Left lung (tissue), 10 donors: ENCODE results near the gene TACO1. TPM values are rescaled to one million over a fixed set of nuclear protein-coding genes. Genes with fewer than 3 reads are reported as not detected.

Experiments used
- ATAC-seq: fragments of 200-7000 bp; cut with Tn5 transposase; one replicate; pipeline ENCODE4 v1.9.1; 2020; ENCODE audit warnings: moderate library complexity
- DNase-seq, 4 donors: peaks; one replicate each; pipeline ENCODE4 v3.0.0-alpha.2; 2013 to 2020
- H3K27ac ChIP-seq, 2 donors: fragments of 200-600 bp; sonication (generic) in 1 of 2; one replicate each; pipeline versions ENCODE4 v1.5.0 to v1.8.0; 2020 to 2021
- H3K27me3 ChIP-seq, 2 donors: fragments of 200-600 bp; sonication (generic) in 1 of 2; one replicate each; pipeline versions ENCODE4 v1.5.0 to v1.8.0; 2020 to 2021
- H3K36me3 ChIP-seq, 2 donors: fragments of 200-600 bp; sonication (generic) in 1 of 2; one replicate each; pipeline versions ENCODE4 v1.5.0 to v1.8.0; 2020 to 2021
- H3K4me1 ChIP-seq, 2 donors: fragments of 200-600 bp; one replicate each; pipeline ENCODE4 v1.8.0; 2021
- H3K4me3 ChIP-seq, 2 donors: fragments of 200-600 bp; sonication (generic) in 1 of 2; one replicate each; pipeline versions ENCODE4 v1.5.0 to v1.8.0; 2020 to 2021; ENCODE audit warnings: mild to moderate bottlenecking in 1 of 2
- H3K9me3 ChIP-seq, 2 donors: fragments of 200-600 bp; sonication (generic) in 1 of 2; one replicate each; pipeline versions ENCODE4 v1.5.0 to v1.8.0; 2020 to 2021
- CTCF ChIP-seq, 2 donors: fragments of 200-600 bp; sonication (generic) in 1 of 2; IDR thresholded peaks; one replicate each; pipeline versions ENCODE4 v1.5.0 to v1.8.0; 2021; ENCODE audit warnings: antibody characterized with exemption in 2 of 2
- intact Hi-C, 2 donors: fragments of 100-400 bp; cut with DNase I; formaldehyde crosslinking; loops; one replicate each; pipeline versions ENCODE4 v1.11.2 to v1.14.2; 2022
- polyA plus RNA-seq, 6 donors: library from polyadenylated mRNA; unstranded; fragments of 120-200 nt; gene quantifications; one replicate each; pipeline ENCODE4 v1.2.1, GENCODE V29; 2013; ENCODE audit not compliant: insufficient read length in 6 of 6
- total RNA-seq, 2 donors: library from RNA; stranded (reverse); fragmentation: NEBNext Ultra II Directional; extraction: Animal tissue kit (Norgen Biotek cat#: 25700); gene quantifications; one replicate each; pipeline ENCODE4 v1.2.1, GENCODE V29; 2021
- donor health status: DM: no; HTN: yes; CAD: no.
- donor health status: DM: no; HTN: no; CAD: no.

The TACO1 gene
- total and polyA plus RNA-seq, 8 donors = 15.1 to 20.2 (median 18.1) TPM

GRCh38 chr17:63579633-63580032 is 21.1 kb upstream of the TACO1 start:
- H3K36me3 ChIP-seq = peaks cover 0 to 58% of the 10 kb centered on the region in 2 donors
- DNase-seq (peak in 1 of 4 donors; percentile 9), ATAC-seq (no peak)
- no peaks in the 10 kb centered on the region for H3K9me3 ChIP-seq
- H3K4me3 ChIP-seq = no peak overlapping the region
- intact Hi-C loops = no loop called here
- TF ChIP-seq CTCF (IDR thresholded peaks at IDR 0.05) = no peak
- peak overlapping the region in 1 of 2 donors; percentile 30 for H3K27ac ChIP-seq
- H3K4me1 ChIP-seq = peaks cover 0 to 5% of the 10 kb centered on the region in 2 donors
- no peaks in the 10 kb centered on the region for H3K27me3 ChIP-seq

- no peak overlapping the region for H3K4me3 ChIP-seq
- H3K36me3 ChIP-seq = peaks cover 0 to 100% of the 10 kb centered on the region in 2 donors
- TF ChIP-seq CTCF (IDR thresholded peaks at IDR 0.05) = no peak
- DNase-seq (no peak), ATAC-seq (no peak)
- H3K27me3 ChIP-seq = no peaks in the 10 kb centered on the region
- no peaks in the 10 kb centered on the region for H3K4me1 ChIP-seq
- no peak overlapping the region for H3K27ac ChIP-seq
- intact Hi-C loops = no loop called here
- H3K9me3 ChIP-seq = no peaks in the 10 kb centered on the region
Measured at GRCh38 chr17:63587770-63588169, 12.9 kb upstream of the TACO1 start.

GRCh38 chr17:63588797-63589196 is 11.9 kb upstream of the TACO1 start:
- H3K27me3 ChIP-seq = no peaks in the 10 kb centered on the region
- no peak overlapping the region for H3K27ac ChIP-seq
- no peak for DNase-seq
- no peaks in the 10 kb centered on the region for H3K9me3 ChIP-seq
- no peak overlapping the region for H3K4me3 ChIP-seq
- intact Hi-C loops = no loop called here
- no peaks in the 10 kb centered on the region for H3K4me1 ChIP-seq
- ATAC-seq = no peak
- TF ChIP-seq CTCF (IDR thresholded peaks at IDR 0.05) = no peak
- H3K36me3 ChIP-seq = peaks cover 0 to 93% of the 10 kb centered on the region in 2 donors

- ATAC-seq (no peak), DNase-seq (no peak)
- intact Hi-C loops = no loop called here
- Histone ChIP-seq H3K36me3 (peaks cover 0 to 92% of the 10 kb centered on the region in 2 donors), H3K4me1 (no peaks in the 10 kb centered on the region), H3K9me3 (no peaks in the 10 kb centered on the region), H3K27ac (no peak overlapping the region), H3K27me3 (no peaks in the 10 kb centered on the region), H3K4me3 (no peak overlapping the region)
- TF ChIP-seq CTCF (IDR thresholded peaks at IDR 0.05) = no peak
Measured at GRCh38 chr17:63589646-63590045, 11.0 kb upstream of the TACO1 start.

GRCh38 chr17:63592797-63593196 is 7.9 kb upstream of the TACO1 start:
- intact Hi-C loops = no loop called here
- H3K36me3 ChIP-seq = peaks cover 0 to 62% of the 10 kb centered on the region in 2 donors
- no peak for DNase-seq
- H3K27ac ChIP-seq = no peak overlapping the region
- no peak for ATAC-seq
- no peak for TF ChIP-seq CTCF (IDR thresholded peaks at IDR 0.05)
- no peaks in the 10 kb centered on the region for H3K4me1 ChIP-seq
- H3K4me3 ChIP-seq = no peak overlapping the region
- no peaks in the 10 kb centered on the region for H3K9me3 ChIP-seq
- H3K27me3 ChIP-seq = no peaks in the 10 kb centered on the region
